HG02840 (cell line): Measurements from ENCODE around the gene CLEC18A.
"Not testable (repeated sequence)": the region's sequence is repeated elsewhere in the genome, so short reads cannot be mapped to it uniquely, and the experiment has no call there.

Experiments
- ATAC-seq: cut with Tn5 transposase; IDR thresholded peaks from one replicate; pipeline ENCODE4 v1.9.1; 2021; ENCODE audit warnings: mild to moderate bottlenecking, moderate library complexity, moderate number of reproducible peaks; ENCODE audit not compliant: unreplicated experiment, low FRiP score

CLEC18A gene

GRCh38 chr16:69943241-69944036 is 7.7 kb upstream of the CLEC18A start:
- not testable (repeated sequence) for ATAC-seq

- not testable (repeated sequence) for ATAC-seq
Measured at GRCh38 chr16:69950411-69950810, 723 bp upstream of the CLEC18A start.

GRCh38 chr16:69951672-69952031 is 518 bp downstream of the CLEC18A start:
- ATAC-seq, result not testable (repeated sequence)

GRCh38 chr16:69952116-69952515 is 982 bp downstream of the CLEC18A start:
- not testable (repeated sequence) for ATAC-seq

- ATAC-seq, result not testable (repeated sequence)
Measured at GRCh38 chr16:69952572-69953355, 1.6 kb downstream of the CLEC18A start.

- ATAC-seq, result not testable (repeated sequence)
Measured at GRCh38 chr16:69954241-69954640, 3.1 kb downstream of the CLEC18A start.

GRCh38 chr16:69963312-69963711 is 12.2 kb downstream of the CLEC18A start:
- ATAC-seq, result not testable (repeated sequence)

- not testable (repeated sequence) for ATAC-seq
Measured at GRCh38 chr16:69964960-69965660, 14.0 kb downstream of the CLEC18A start.

- ATAC-seq, result not testable (repeated sequence)
Measured at GRCh38 chr16:69965661-69966054, 14.5 kb downstream of the CLEC18A start.

- not testable (repeated sequence) for ATAC-seq
Measured at GRCh38 chr16:69967688-69968087, 16.6 kb downstream of the CLEC18A start.

GRCh38 chr16:69968125-69968524 is 17.0 kb downstream of the CLEC18A start:
- not testable (repeated sequence) for ATAC-seq

- not testable (repeated sequence) for ATAC-seq
Measured at GRCh38 chr16:69969657-69970056, 18.5 kb downstream of the CLEC18A start.

GRCh38 chr16:69972120-69972519 is 21.0 kb downstream of the CLEC18A start:
- ATAC-seq, result not testable (repeated sequence)

- not testable (repeated sequence) for ATAC-seq
Measured at GRCh38 chr16:69972935-69973334, 21.8 kb downstream of the CLEC18A start.

GRCh38 chr16:69985196-69985595 is 34.1 kb downstream of the CLEC18A start:
- ATAC-seq, result not testable (repeated sequence)

GRCh38 chr16:69997956-69998355 is 46.8 kb downstream of the CLEC18A start:
- ATAC-seq, result not testable (repeated sequence)

- not testable (repeated sequence) for ATAC-seq
Measured at GRCh38 chr16:69999801-70000200, 48.7 kb downstream of the CLEC18A start.

- not testable (repeated sequence) for ATAC-seq
Measured at GRCh38 chr16:70003511-70003910, 52.4 kb downstream of the CLEC18A start.

GRCh38 chr16:70008604-70009003 is 57.5 kb downstream of the CLEC18A start:
- ATAC-seq, result not testable (repeated sequence)

GRCh38 chr16:70010615-70011014 is 59.5 kb downstream of the CLEC18A start:
- ATAC-seq, result not testable (repeated sequence)

- ATAC-seq, result not testable (repeated sequence)
Measured at GRCh38 chr16:70011120-70011519, 60.0 kb downstream of the CLEC18A start.
